Chondrocyte (in vitro differentiated cells): ENCODE measurements around the gene GRIA4. TPM values are rescaled to one million over a fixed set of nuclear protein-coding genes. Genes with fewer than 3 reads are reported as not detected.

Experiments used
- DNase-seq: peaks from one replicate; pipeline ENCODE4 v3.0.0; 2021; ENCODE audit warnings: mixed read lengths, low spot score
- H3K27ac Mint-ChIP-seq: one replicate; pipeline ENCODE4 v1.8.0; 2021; ENCODE audit warnings: mild to moderate bottlenecking, moderate library complexity, mixed read lengths; ENCODE audit not compliant: unreplicated experiment
- H3K27me3 Mint-ChIP-seq: 2 replicates; pipeline ENCODE4 v1.8.0; 2021; ENCODE audit warnings: low read depth, mixed read lengths
- H3K36me3 Mint-ChIP-seq: 2 replicates; pipeline ENCODE4 v1.8.0; 2021; ENCODE audit warnings: low read depth, mixed read lengths
- H3K4me1 Mint-ChIP-seq: 2 replicates; pipeline ENCODE4 v1.8.0; 2021; ENCODE audit warnings: low read depth, mild to moderate bottlenecking, mixed read lengths
- H3K4me3 Mint-ChIP-seq: one replicate; pipeline ENCODE4 v1.8.0; 2021; ENCODE audit warnings: mild to moderate bottlenecking, moderate library complexity, mixed read lengths; ENCODE audit not compliant: unreplicated experiment
- H3K9me3 Mint-ChIP-seq: 2 replicates; pipeline ENCODE4 v1.8.0; 2021; ENCODE audit warnings: low read depth, mixed read lengths
- total RNA-seq: library from RNA; stranded (reverse); gene quantifications from 3 replicates; pipeline ENCODE4 v1.2.1, GENCODE V29; 2021
- TF ChIP-seq, protein P1 (sequence below): fragments of 200-600 bp; sonication (generic); IDR thresholded peaks from 2 replicates; pipeline ENCODE4 v1.5.0; 2021; ENCODE audit warnings: antibody characterized with exemption, mild to moderate bottlenecking, moderate library complexity

Gene GRIA4
- total RNA-seq, 1 donor from 2014 or later = not detected

- peaks cover 9% of the 10 kb centered on the region for H3K9me3 Mint-ChIP-seq
- peaks cover 1% of the 10 kb centered on the region for H3K36me3 Mint-ChIP-seq
- no peak overlapping the region for H3K27ac Mint-ChIP-seq
These were observed 289.9 kb downstream of the GRIA4 start for GRCh38 chr11:105899772-105900171.

DNA sequence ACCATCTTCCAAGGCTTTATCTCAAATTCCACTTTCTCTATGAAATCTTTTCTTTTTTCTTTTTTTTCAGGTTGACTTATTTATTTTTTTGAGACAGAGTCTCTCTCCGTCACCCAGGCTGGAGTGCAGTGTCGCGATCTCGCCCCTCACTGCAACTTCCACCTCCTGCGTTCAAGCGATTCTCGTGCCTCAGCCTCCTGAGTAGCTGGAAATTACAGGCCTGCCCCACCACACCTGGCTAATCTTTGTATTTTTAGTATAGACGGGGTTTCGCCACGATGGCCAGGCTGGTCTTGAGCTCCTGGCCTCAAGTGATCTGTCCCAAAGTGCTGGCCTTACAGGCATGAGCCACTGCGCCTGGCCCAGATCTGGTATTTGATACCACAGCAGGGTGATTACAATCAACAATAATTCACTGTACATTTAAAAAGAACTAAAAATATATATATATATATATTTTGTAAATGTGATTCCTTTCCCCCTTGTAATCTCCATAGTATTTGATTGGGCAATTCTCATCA is 290.7 kb downstream of the GRIA4 start:
- Mint-ChIP-seq H3K36me3 (peaks cover 1% of the 10 kb centered on the region), H3K4me1 (no peaks in the 10 kb centered on the region), H3K4me3 (no peak overlapping the region), H3K27me3 (peaks cover 1% of the 10 kb centered on the region), H3K27ac (no peak overlapping the region), H3K9me3 (peaks cover 9% of the 10 kb centered on the region)
- TF ChIP-seq, protein P1, sequence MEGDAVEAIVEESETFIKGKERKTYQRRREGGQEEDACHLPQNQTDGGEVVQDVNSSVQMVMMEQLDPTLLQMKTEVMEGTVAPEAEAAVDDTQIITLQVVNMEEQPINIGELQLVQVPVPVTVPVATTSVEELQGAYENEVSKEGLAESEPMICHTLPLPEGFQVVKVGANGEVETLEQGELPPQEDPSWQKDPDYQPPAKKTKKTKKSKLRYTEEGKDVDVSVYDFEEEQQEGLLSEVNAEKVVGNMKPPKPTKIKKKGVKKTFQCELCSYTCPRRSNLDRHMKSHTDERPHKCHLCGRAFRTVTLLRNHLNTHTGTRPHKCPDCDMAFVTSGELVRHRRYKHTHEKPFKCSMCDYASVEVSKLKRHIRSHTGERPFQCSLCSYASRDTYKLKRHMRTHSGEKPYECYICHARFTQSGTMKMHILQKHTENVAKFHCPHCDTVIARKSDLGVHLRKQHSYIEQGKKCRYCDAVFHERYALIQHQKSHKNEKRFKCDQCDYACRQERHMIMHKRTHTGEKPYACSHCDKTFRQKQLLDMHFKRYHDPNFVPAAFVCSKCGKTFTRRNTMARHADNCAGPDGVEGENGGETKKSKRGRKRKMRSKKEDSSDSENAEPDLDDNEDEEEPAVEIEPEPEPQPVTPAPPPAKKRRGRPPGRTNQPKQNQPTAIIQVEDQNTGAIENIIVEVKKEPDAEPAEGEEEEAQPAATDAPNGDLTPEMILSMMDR = no peak
- peak; percentile 40 for DNase-seq

More at GRCh38 chr11:105899772-105900171, 289.9 kb downstream of the GRIA4 start:
- no peak for DNase-seq
- peaks cover 1% of the 10 kb centered on the region for H3K27me3 Mint-ChIP-seq
- H3K4me1 Mint-ChIP-seq = no peaks in the 10 kb centered on the region
- no peak overlapping the region for H3K4me3 Mint-ChIP-seq
- TF ChIP-seq, protein P1 = no peak

DNA sequence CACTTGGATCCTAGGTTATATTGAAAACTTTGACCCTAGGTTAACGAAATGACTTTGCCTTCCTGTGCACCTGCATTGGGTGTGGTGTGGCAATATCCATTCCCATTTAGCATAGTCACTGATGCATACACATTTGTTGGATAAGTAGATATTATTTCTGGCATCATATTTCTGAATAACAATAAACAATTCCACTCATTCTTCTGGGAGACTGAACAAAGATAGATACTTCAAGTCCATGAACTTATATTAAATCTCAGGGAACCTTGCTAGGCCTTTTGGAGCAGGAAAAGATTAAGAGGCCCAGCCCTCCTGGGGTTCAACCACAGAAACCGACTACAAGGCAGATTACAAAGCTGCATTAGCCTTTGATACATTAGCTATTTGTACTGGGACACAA is 293.2 kb downstream of the GRIA4 start:
- no peak for DNase-seq
- no peaks in the 10 kb centered on the region for H3K4me1 Mint-ChIP-seq
- no peak overlapping the region for H3K27ac Mint-ChIP-seq
- no peak overlapping the region for H3K4me3 Mint-ChIP-seq
- H3K36me3 Mint-ChIP-seq = no peaks in the 10 kb centered on the region
- no peaks in the 10 kb centered on the region for H3K9me3 Mint-ChIP-seq
- no peaks in the 10 kb centered on the region for H3K27me3 Mint-ChIP-seq
- TF ChIP-seq, protein P1 = no peak

DNA sequence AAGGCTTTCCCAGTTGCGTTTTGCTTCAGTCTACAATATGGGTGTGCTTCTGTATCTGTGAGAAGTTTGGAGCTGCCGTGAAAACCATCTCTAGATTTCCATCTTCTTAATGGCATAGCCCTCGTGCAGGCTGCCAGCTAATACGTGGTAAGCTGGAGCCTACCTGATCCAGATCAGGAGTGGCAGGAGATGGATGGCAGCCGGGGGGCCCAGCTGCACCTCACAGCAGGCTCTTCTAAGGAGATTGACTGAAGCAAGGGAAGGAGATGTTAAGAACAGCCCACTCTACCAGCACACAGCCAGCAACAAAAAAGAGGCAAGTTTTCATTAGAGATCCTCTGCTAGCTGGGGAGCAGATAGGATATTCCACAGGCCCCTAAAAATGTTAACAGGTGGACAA is 296.6 kb downstream of the GRIA4 start:
- TF ChIP-seq, protein P1 = no peak
- H3K4me1 Mint-ChIP-seq = no peaks in the 10 kb centered on the region
- no peak overlapping the region for H3K4me3 Mint-ChIP-seq
- H3K36me3 Mint-ChIP-seq = no peaks in the 10 kb centered on the region
- H3K27me3 Mint-ChIP-seq = no peaks in the 10 kb centered on the region
- DNase-seq = no peak
- no peaks in the 10 kb centered on the region for H3K9me3 Mint-ChIP-seq
- H3K27ac Mint-ChIP-seq = no peak overlapping the region

GRCh38 chr11:105907319-105907718 is 297.4 kb downstream of the GRIA4 start:
- DNase-seq = no peak
- H3K4me1 Mint-ChIP-seq = no peaks in the 10 kb centered on the region
- no peaks in the 10 kb centered on the region for H3K36me3 Mint-ChIP-seq
- H3K9me3 Mint-ChIP-seq = no peaks in the 10 kb centered on the region
- no peaks in the 10 kb centered on the region for H3K27me3 Mint-ChIP-seq
- TF ChIP-seq, protein P1 = no peak
- no peak overlapping the region for H3K4me3 Mint-ChIP-seq
- no peak overlapping the region for H3K27ac Mint-ChIP-seq
